WI38 (cell line): ENCODE results near the gene MYADML2.
A peak's percentile ranks its signal among the peaks of the same experiment; 100 is the strongest.
"Not testable (repeated sequence)": the region's sequence is repeated elsewhere in the genome, so short reads cannot be mapped to it uniquely, and the experiment has no call there.

Source experiments
- H3K4me3 ChIP-seq: 2 replicates; pipeline ENCODE4 v1.5.1; 2011; ENCODE audit warnings: low read depth, mild to moderate bottlenecking, control low read depth, low read length
- CTCF ChIP-seq: IDR thresholded peaks from 2 replicates; pipeline ENCODE4 v1.5.1; 2012; ENCODE audit warnings: low read depth, mild to moderate bottlenecking, control low read depth, low read length

The MYADML2 gene

DNA sequence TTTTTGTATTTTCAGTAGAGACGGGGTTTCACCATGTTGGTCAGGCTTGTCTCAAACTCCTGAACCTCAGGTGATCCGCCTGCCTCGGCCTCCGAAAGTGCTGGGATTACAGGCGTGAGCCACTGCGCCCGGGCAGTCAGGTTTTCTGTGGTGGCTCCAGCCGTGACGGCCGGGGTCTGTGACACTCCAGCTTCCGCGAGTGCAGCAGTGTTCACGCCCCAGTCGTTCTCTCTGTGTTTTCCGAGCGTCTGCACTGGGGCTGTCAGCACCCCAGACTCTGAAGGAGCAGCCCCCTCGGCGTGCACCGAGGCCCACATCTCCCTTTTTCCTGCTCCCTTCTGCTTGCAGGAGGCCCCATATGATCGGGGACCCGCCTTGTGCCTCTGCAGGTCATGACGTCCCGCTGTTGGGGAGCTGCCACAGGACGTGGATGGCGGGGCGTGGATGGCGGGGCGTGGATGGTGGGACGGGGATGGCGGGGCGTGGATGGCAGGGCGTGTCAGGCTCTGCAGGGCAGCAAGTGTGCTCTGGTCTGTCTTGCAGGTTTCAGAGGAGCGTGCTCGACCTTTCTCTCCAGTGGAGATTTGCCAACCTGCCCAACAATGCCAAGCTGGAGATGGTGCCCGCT, 36.1 kb upstream of the MYADML2 start:
- no peak for TF ChIP-seq CTCF
- no peak overlapping the region for H3K4me3 ChIP-seq

GRCh38 chr17:81981511-81981910, 34.5 kb upstream of the MYADML2 start:
- H3K4me3 ChIP-seq: not testable (repeated sequence)

GRCh38 chr17:81980707-81981343, 33.8 kb upstream of the MYADML2 start:
- no peak for TF ChIP-seq CTCF
- H3K4me3 ChIP-seq: no peak overlapping the region

GRCh38 chr17:81980122-81980521, 33.1 kb upstream of the MYADML2 start:
- TF ChIP-seq CTCF: no peak
- H3K4me3 ChIP-seq: no peak overlapping the region

DNA sequence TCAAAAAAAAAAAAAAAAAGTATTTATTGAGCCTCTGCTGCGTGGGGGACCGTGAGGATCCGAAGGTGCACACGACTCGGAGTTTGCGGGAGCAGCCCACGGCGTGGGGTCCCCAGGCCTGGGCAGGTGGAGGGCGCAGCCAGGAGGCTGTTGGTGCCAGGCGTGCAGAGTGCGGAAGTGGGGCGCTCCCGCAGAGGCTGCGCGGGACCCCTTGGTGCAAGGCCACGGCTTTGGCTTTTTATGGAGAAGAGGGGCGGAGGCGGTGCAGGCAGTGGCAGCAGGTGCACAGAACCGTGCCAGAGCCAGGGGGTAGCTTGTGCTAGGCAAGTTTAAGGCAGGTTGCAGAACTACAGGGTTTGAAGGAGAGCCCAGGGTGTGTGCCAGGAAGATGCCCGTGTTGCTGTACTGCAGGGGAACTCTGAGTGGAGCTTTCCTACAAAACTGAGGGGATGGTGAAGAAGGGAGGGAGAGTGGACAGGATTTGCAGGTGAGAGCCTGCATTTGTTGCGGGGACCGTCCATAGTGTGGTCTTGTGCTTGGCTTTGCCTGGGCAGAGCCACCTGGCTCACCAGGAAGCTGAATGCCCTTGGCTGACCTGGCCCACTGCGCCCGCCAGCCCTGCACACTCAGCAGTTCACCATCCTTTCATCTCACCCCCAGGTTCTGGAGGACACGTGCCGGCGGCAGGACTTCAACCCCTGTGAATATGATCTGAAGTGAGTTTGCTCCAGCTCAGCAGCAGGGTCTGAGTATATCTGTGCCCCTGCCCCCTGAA, 31.7 kb upstream of the MYADML2 start:
- H3K4me3 ChIP-seq: peak overlapping the region; percentile 68

GRCh38 chr17:81977211-81977808, 30.3 kb upstream of the MYADML2 start, which contains the start of gene ASPSCR1:
Gene ASPSCR1, plus strand, starts transcription at chr17:81977629. Its CDS starts 18 bp downstream, at chr17:81977647.
- peak within 1 kb of the TSS; percentile 68 for H3K4me3 ChIP-seq
- TF ChIP-seq CTCF: no peak

More for the DNA sequence above, 31.7 kb upstream of the MYADML2 start:
- no peak for TF ChIP-seq CTCF

GRCh38 chr17:81976332-81977210, 29.5 kb upstream of the MYADML2 start:
- no peak for TF ChIP-seq CTCF
- H3K4me3 ChIP-seq: peak overlapping the region; percentile 68
